Measurements from ENCODE around the gene MREG.

DNA sequence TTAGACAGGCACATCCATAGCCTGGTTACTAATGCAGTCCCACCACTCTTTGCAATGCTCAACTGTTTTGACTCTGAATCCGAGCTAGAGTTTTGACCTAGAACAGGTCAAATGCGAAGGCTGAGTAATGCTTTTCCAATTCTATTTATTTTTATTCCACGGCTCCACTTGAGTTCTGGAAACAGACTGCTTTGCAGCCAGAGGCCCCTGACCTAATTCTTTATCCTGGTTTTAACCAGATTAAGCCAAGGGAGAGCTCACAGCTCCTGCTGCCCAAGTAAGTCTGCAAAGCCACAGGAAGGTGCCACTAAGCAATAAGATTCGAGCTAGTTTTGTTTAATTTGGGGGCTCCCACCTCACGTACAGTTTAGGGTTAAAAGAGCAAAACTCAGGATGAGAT is 51.4 kb downstream of the MREG start:
- TF ChIP-seq, protein P1, sequence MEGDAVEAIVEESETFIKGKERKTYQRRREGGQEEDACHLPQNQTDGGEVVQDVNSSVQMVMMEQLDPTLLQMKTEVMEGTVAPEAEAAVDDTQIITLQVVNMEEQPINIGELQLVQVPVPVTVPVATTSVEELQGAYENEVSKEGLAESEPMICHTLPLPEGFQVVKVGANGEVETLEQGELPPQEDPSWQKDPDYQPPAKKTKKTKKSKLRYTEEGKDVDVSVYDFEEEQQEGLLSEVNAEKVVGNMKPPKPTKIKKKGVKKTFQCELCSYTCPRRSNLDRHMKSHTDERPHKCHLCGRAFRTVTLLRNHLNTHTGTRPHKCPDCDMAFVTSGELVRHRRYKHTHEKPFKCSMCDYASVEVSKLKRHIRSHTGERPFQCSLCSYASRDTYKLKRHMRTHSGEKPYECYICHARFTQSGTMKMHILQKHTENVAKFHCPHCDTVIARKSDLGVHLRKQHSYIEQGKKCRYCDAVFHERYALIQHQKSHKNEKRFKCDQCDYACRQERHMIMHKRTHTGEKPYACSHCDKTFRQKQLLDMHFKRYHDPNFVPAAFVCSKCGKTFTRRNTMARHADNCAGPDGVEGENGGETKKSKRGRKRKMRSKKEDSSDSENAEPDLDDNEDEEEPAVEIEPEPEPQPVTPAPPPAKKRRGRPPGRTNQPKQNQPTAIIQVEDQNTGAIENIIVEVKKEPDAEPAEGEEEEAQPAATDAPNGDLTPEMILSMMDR (IDR thresholded peaks at IDR 0.05): no peak
- no peak for TF ChIP-seq POLR2A (IDR thresholded peaks at IDR 0.05)

Measured in testis (tissue), 2 donors.